Activated CD4-positive, CD25-positive, alpha-beta regulatory T cell (primary cell): ENCODE measurements around the gene SNX32.
"Not testable (repeated sequence)": the region's sequence is repeated elsewhere in the genome, so short reads cannot be mapped to it uniquely, and the experiment has no call there.

Source experiments
- DNase-seq, 4 experiments: peaks; one replicate each; lab custom pipeline; 2025; lab: John Stamatoyannopoulos, UW

The SNX32 gene

DNA sequence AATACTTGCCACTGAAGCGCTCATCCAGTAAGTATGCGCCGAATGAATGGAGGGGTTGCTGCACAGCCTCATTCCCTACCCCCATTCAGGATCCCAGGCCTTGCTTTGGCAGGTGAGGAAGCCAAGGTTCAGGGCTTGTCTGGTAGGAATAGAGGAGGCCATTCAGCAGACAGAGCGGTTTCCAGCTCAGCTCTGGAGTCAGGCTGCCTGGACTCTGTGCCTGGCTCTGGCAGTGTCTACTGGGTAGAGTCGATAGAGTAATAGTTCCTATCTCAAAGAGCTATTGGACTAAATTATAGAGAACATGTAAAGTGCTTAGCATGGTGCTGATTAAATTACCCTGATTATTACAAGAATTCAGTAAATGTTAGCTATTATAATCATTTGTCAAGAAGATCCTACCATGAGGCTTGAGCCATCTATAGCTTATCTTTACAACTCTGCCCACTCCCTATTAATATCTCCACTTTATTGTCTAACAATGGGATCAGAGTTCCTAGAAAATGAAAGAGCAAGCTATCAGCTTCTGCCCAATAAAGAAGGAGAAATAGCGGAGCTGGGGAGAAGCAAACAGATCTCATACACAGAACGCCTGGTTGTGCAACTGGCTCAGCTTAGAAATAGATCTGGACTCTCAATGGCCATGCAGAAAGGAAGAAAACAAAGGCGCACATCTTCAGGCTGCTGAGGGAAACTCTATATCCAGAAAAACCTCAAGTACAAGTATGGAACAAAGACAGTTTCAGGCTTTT is 6.6 kb upstream of the SNX32 start:
- DNase-seq = no peak

DNA sequence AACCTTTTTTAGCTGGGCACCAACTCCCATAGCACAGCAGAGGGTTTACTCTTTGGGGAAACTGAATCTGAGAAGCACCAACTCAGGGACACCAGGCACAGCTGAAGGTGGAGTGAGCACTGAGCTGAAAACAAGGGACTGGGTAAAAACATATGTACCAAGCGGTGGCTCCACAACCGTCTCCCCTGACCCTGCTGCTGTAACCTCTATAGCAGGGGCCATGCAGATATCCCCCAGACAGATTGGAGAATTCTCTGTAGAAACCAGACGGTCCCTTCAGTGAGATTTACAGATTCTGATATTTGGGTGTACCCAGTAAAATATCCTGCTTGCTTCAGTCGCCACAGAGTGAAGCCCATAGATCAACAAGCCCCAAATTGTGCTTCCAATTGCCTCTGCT is 4.3 kb upstream of the SNX32 start:
- DNase-seq = no peak

DNA sequence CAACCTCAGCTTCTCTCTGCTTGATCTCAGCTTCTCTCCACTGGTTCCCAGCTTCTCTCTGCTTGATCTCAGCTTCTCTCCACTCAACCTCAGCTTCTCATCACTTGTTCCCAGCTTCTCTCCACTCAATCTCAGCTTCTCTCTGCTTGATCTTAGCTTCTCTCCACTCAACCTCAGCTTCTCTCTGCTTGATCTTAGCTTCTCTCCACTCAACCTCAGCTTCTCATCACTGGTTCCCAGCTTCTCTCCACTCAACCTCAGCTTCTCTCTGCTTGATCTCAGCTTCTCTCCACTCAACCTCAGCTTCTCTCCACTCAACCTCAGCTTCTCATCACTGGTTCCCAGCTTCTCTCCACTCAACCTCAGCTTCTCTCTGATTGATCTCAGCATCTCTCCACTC is 1.5 kb upstream of the SNX32 start:
- not testable (repeated sequence) for DNase-seq

DNA sequence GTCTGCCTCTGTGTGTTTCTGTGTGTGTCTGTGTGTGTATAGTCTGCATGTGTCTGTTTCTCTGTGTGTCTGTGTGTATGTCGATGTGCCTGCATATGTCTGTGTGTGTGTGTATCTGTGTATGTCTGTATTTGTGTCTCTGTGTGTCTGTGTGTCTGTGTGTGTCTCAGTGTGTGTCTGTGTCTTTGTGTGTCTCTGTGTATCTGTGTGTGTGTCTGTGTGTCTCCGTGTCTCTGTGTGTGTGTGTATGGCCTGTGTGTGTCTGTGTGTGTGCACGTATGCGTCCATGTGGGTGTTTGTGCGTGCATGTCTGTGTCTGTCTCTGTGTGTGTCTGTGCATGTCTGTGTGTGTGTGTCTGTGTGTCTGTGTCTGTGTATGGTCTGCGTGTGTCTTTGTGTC is 439 bp downstream of the SNX32 start:
- no peak for DNase-seq

DNA sequence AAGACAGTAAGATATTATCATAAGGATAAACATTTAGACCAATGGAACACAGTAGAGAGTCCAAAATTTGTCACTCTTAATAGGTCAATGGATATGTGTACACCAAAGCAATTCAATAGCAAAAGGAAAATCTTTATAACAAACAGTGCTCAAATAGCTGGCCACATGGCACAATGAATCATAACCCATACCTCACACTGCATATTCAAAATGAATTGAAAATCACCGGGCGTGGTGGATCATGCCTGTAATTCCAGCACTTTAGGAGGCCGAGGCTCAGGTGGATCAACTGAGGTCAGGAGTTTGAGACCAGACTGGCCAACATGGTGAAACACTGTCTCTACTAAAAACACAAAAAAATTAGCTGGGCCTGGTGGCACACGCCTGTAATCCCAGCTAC is 8.4 kb downstream of the SNX32 start:
- no peak for DNase-seq

DNA sequence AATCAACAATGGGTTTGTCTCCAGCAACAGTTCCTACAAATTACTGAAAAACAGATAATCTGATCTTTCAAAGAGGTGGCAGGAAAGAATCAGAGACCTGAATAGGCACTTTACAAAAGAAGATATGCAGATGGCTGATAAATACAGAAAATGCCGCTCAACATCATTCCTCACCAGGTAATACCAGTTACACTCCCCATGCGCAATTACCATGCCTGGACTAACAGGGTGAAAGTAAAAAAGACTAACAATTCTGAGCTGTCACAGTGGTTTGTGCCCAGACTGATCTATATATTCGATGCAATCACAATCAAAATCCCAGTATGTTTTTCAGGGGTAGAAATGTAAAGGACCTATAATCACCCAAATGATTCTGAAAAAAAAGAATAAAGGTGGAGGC is 10.0 kb downstream of the SNX32 start:
- no peak for DNase-seq

DNA sequence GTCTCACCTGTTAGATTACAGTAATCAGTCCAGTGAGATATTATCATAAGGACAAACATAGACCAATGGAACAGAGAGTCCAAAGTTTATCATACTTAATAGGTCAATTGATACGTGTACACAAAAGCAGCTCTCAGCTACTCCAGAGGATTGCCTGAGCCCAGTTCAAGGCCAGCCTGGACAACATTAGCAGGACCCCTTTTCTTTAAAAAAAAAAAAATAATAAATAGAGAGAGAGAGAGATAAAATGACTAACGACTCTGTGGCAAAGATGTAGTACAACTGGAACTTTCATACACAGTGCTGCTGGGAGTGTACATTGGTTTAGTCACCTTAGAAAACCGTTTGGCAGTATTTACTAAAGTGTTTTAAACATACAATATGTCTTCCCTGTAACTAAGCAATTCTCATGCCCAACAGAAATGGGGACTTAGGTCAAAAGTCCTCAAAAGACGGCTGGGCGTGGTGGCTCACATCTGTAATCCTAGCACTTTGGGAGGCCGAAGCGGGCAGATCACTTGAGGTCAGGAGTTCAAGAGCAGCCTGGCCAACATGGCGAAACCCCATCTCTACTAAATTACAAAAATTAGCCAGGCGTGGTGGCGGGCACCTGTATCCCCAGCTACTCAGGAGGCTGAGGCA is 10.6 kb downstream of the SNX32 start:
- DNase-seq = no peak

DNA sequence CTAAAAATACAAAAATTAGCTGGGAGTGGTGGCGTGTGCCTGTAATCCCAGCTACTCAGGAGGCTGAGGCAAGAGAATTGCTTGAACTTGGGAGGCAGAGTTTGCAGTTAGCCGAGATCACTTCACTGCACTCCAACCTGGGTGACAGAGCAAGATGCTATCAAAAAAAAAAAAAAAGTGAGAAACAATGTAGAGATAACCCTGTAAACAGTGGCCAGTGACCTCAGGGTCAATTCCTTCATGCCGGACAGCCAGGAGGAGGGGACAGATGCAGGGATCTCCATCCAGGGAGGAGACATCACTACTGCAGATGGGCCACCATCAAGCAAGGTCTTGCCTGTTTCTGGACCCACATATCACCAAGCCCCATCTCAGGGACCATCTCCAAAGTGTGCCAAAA is 14.0 kb downstream of the SNX32 start:
- DNase-seq = no peak

DNA sequence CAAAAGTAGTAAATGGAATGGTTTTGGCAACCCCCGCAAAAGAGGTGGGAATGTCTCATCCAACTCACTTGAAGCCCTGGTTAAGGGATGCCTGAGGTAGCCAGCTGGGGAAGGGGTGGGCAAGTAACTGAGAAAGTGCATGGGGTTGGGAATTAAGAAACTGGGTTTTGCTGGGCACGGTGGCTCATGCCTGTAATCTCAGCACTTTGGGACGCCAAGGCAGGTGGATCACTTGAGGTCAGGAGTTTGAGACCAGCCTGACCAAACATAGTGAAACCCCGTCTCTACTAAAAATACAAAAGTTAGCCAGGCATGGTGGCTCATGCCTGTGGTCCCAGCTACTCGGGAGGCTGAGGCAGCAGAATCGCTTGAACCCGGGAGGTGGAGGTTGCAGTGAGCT is 14.9 kb downstream of the SNX32 start:
- DNase-seq = not testable (repeated sequence)

DNA sequence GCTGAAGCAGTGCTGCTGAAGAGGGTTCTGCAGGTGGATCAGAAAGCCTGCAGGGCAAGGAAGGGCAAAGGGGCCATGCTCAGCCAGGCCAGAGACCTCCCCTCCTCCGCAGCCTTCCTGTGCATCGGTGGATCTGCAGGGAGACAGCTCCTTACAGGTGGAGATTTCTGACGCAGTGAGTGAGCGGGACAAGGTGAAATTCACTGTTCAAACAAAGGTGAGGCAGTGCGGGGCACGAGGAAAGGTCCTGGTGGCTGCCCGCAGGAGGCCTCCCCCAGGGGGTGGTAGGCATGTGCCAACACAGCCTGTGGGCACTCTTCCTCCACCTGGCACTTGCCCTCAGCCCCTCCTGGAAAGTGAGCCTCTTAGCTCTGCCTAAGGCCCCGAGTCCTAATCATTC is 15.6 kb downstream of the SNX32 start:
- DNase-seq = no peak

DNA sequence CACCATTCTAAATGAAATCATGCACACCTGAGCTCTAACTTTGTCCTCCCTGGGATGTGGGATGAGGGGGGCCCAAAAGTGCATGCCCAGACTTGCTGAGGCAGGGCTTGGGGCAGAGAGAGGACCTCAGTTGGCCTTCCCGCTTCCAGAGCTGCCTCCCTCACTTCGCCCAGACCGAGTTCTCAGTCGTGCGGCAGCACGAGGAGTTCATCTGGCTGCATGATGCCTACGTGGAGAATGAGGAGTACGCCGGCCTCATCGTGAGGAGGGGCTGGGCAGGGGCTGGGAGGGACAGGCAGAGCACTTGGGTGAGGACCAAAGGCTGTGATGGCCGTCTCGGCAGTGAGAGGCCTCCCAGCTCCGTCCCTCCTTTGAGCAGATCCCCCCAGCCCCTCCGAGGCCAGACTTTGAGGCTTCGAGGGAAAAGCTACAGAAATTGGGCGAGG is 16.0 kb downstream of the SNX32 start:
- DNase-seq = no peak

DNA sequence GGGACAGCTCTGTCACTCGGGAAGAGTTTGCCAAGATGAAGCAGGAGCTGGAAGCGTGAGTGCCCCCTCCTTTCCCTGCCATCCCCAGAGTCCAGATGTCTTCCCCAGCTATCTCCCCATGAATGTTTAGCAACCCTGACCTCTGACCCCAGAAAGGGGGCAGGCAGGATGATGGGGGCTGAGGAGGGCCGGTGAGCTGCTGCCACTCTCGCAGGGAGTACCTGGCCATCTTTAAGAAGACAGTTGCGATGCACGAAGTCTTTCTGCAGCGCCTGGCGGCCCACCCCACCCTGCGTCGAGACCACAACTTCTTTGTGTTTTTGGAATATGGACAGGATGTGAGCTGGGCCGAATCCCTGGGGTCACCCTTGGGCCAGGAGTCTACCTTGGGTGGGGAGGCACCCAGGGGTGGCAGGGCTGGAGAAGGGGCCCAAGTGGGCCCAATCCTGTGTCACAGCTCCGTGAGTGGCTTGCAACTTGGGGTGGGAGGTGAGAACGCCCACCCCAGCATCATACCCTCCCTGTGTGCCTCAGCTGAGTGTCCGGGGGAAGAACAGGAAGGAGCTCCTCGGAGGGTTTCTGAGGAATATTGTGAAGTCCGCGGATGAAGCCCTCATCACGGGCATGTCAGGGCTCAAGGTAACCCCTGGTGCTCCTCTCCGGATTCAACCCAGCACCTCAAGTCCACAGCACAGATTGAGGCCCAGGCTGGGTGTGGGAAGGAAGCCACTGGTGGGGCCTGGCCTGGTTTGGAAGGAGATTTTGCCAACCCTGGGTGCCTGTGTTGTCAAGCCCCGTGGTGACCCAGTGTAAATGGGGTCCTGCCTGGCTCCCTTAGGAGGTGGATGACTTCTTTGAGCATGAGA is 16.7 kb downstream of the SNX32 start:
- no peak for DNase-seq

DNA sequence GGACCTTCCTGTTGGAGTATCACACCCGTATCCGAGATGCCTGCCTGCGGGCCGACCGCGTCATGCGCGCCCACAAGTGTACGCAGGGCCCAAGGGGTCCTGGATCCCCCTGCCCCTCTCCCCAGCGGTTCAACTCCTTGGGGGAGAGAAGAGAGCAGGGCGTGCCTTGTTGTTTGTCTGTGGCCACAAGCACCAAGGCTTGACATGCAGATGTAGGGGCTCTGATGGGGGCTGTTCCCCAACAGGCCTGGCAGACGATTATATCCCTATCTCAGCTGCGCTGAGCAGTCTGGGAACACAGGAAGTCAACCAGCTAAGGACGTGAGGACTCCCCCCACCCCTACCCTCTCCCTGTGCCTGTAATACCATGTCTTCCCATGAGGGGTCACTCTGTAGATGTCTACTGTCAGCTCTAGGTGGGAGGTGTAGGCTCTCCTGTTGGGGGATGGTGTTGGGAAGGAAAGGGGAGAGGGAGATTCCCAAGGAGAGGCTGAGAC is 17.4 kb downstream of the SNX32 start:
- DNase-seq = no peak

DNA sequence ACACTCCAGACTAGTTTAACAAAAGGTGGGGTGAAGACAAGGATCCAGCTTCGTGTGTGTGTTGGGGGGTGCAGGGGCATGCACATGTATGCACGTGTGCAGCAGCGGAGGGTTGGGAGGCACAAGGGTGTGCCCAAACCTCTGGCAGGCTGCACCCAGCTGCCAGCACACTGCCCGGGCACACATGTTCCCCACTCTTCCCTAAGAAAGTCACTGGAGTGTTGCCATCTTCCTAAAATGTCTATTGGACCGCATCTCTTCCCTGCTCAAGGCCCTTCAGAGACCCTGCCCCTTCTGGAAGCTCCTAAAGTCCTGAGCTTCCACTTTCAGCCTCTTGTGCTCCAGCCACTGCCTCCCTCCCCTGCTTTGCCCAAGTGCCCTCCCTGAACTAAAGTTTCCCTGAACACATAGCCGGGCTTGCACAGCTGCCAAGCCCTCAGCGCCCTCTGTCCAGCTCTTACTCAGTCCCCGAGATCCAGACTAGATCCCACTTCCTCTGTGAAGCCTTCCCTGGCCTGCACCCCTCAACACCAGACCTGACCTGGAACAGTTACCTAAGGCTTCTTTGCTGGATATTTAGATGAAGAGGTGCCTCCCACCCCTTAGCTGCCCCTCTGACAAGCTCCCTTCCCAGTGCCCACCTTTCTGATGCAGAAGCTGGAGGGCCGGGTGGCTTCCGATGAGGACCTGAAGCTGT is 18.2 kb downstream of the SNX32 start:
- DNase-seq = no peak

DNA sequence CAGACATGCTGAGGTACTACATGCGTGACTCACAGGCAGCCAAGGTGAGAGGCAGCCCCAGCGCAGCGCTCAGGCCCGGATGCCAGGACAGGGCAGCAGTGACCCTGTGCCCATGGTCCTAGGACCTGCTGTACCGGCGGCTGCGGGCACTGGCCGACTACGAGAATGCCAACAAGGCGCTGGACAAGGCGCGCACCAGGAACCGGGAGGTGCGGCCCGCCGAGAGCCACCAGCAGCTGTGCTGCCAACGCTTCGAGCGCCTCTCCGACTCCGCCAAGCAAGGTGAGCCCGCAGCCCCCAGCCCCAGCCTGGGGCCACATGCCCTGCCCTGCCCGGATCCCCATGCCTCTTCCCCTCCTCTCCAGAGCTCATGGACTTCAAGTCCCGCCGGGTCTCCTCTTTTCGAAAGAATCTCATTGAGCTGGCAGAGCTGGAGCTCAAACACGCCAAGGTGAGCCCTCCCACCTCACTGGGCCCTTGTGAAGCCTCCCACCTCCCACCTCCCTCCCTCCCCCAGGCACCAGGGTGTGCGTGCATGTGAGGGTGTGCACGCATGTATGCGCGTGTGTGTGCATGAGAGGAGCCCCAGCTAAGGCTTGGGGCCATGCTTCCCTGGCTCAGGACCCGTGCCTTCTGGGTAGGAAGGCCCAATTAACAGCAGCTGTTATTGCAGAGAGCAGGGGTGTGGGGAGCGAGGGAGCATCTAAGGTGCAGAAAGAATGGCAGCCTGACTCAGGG is 18.9 kb downstream of the SNX32 start:
- DNase-seq = no peak

DNA sequence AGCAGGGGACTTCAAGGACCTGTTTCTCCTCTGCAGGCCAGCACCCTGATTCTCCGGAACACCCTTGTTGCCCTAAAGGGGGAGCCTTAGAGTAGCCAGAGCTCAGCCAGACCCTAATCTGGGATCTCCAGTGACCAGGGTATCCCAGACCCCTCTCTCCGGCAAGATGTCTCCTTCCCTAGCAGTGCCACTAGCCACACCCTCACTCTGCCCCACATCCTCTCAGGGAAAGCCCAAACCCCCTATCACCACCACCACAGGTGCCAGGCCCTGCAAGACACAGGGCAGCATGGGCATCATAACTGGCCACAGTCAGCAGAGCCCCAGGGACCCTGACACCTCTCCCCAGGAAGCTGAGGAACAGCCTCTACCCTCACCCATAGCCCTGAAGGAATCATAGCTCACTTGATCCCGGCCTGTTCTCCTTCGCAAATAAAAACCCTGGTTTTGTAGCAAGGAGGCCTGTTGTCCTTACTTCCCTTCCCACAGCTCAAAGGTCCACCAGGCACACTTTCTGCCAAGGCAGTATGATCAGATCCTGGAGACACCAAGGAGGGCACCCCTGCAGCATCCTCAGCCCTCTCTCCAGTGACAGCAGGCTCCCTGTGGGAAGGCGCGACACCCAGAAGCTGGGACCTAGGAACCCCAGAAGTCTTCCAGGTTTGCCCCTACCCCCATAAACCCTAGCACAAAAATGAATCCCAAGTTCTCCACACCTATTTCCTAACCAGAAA is 19.6 kb downstream of the SNX32 start:
- no peak for DNase-seq

DNA sequence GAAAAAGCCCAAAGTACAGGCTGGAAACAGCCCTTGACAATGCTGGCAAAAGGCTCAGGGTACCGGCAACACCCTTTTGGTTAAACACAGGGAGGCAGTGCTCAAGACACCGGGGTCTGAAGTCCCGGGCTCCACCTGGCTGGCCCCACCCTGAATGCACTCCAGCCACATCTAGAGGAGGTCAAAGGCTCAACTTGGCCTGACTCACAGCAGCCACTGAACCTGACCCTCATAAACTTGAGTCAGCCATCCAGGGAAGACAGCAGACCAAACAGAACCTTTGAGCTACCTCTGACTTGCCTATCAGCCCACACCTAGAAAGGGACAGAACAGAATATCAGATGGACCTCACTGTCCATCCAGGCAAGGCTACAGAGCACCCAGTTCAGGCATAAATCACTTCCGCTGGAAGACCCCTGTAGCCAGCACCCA is 20.4 kb downstream of the SNX32 start:
- DNase-seq = no peak

DNA sequence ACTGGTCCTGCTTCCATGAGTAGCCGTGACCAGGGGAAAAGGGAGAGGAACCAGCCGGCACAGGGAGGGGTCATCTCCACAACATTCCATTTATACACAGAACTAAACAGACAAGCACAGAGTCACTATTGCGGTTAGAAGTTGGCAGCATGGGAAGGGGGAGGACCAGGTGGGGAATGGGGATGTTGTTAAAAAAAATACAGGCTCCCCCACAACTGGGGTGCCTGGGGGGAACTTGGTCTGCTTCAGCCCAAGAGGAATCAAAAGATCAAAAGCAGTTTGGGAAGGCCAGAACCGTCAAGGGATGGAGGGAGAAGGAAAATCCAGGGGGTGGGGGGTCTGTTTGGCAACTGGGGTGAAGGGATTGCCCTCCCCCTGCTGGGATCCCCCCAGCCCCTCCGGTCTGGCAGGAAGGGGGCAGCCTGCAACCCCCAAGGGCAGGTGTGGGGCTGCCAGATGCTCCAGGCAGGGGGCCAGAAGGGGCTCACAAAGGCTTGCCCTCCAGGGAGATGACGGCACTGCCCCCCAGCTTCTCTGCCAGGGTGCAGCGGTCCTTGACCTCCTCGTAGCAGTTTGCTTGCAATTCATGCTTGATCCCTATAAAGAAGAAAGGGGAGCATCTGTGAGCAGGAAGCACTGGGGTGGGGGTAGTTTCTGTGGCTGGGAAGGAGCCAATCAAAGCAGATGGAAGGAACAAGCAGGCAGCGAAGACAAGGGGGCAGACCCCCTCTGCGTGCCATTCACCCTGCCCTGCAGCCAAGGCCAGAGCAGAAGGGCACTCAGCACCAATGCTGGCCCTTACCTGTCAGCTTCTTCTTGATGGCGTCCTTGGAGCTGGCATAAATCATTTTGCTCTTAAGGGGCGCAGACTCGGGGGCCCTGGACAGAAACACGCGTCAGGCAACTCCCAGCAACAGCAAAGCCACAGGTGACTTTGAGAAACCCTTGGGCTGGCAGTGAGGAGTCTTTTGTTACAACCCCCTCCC is 21.4 kb downstream of the SNX32 start:
- DNase-seq = no peak

DNA sequence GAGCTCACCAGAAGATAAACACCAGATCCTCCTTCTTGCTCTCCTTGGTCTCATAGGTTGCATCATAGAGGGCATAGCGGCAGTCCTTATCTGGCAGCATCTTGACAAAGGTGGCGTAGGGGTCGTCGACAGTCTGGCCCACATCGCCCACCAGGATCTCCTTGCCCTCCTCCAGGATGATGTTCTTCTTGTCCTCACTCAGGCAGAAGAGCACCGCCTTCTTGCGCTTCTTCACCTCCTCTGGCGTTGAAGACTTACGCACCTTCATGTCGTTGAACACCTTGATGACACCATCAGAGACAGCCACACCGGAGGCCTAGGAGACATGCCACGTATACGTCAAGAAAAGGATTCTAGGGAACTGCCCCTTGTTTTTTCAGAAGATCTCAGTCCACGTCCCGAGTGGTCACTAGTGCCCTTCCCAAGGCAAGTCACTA is 22.2 kb downstream of the SNX32 start:
- DNase-seq = no peak
